Uterine smooth muscle cell (primary cell): ENCODE data around the gene GPRC5D. TPM values are rescaled to one million over a fixed set of nuclear protein-coding genes. Genes with fewer than 3 reads are reported as not detected.

Experiments
- total RNA-seq: library from RNA; depleted of rRNA; stranded (reverse); fragments of >200 nt; gene quantifications from 2 replicates; pipeline ENCODE4 v1.2.3, GENCODE V29; 2014

Gene GPRC5D
- total RNA-seq = not detected in 2 replicates

GRCh38 chr12:12952036-12952435, at the start of gene GPRC5D:
Gene GPRC5D, minus strand, starts transcription at chr12:12952170. Its CDS starts 1,786 bp downstream, at chr12:12950384.

GRCh38 chr12:12999959-13000615, 48.1 kb upstream of the GPRC5D start, which contains the start of gene HEBP1:
Gene HEBP1, minus strand, starts transcription at chr12:13000265. Its CDS starts 151 bp downstream, at chr12:13000114.

GRCh38 chr12:12891080-12891880, 60.7 kb downstream of the GPRC5D start, which contains the start of gene GPRC5A:
Gene GPRC5A, plus strand, starts transcription at chr12:12891562. Its CDS starts 16,688 bp downstream, at chr12:12908250.

Other genes with a start within 250 kb of the GPRC5D start
- 42.4 and 55.0 TPM in 2 replicates for gene CDKN1B, start 234.8 kb downstream of the GPRC5D start, total RNA-seq
- 9.0 and 13.2 TPM in 2 replicates for gene APOLD1, start 166.5 kb downstream of the GPRC5D start, total RNA-seq
- gene DDX47, start 138.8 kb downstream of the GPRC5D start, total RNA-seq = 67.7 and 86.7 TPM in 2 replicates
- gene GPRC5A, start 60.6 kb downstream of the GPRC5D start, total RNA-seq = 15.6 and 25.2 TPM in 2 replicates
- 9.2 and 16.1 TPM in 2 replicates for gene HEBP1, start 48.1 kb upstream of the GPRC5D start, total RNA-seq
- gene FAM234B, start 92.2 kb upstream of the GPRC5D start, total RNA-seq = 5.8 and 6.7 TPM in 2 replicates
- gene GSG1, start 151.5 kb upstream of the GPRC5D start, total RNA-seq = 0.12 TPM in 1 of 2 replicates, not detected in the other
- gene EMP1, start 244.6 kb upstream of the GPRC5D start, total RNA-seq = 77.4 and 264 TPM in 2 replicates